ENCODE measurements around the gene DYDC2.

DNA sequence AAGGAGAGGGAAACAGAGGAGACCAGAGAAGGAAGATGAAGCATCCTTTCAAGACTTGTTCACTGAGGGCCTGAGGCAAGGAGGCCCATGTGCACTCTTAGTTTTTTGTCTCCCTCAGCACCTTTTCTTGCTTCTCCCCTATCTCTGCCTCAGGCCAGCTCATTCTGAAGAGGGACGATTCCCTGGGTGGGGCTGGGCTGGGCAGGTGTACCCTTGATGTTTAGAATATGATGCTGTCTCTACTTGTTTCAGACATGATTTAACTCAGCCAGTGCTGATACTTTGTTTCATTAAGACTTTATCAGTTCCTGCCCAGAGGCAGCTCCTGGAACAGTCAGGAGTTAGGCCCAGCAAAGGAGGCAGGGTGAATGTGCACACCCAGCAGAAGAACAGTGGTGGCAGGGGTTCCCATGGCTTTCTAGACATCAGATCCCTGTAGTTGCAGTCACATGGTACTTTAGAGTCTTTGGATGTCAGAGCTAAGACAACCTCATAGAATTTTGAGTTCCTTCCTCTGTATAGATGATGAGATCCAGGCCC lies 55.2 kb downstream of the DYDC2 start:
- TF ChIP-seq, protein P1, sequence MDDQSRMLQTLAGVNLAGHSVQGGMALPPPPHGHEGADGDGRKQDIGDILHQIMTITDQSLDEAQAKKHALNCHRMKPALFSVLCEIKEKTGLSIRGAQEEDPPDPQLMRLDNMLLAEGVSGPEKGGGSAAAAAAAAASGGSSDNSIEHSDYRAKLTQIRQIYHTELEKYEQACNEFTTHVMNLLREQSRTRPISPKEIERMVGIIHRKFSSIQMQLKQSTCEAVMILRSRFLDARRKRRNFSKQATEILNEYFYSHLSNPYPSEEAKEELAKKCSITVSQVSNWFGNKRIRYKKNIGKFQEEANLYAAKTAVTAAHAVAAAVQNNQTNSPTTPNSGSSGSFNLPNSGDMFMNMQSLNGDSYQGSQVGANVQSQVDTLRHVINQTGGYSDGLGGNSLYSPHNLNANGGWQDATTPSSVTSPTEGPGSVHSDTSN (IDR thresholded peaks at IDR 0.05): no peak
- TF ChIP-seq NFE2L2 (conservative IDR thresholded peaks at IDR 0.05; ENCODE audit: low read length) (no peak), SMC3 (IDR thresholded peaks at IDR 0.05) (no peak)
- TF ChIP-seq, protein P2, sequence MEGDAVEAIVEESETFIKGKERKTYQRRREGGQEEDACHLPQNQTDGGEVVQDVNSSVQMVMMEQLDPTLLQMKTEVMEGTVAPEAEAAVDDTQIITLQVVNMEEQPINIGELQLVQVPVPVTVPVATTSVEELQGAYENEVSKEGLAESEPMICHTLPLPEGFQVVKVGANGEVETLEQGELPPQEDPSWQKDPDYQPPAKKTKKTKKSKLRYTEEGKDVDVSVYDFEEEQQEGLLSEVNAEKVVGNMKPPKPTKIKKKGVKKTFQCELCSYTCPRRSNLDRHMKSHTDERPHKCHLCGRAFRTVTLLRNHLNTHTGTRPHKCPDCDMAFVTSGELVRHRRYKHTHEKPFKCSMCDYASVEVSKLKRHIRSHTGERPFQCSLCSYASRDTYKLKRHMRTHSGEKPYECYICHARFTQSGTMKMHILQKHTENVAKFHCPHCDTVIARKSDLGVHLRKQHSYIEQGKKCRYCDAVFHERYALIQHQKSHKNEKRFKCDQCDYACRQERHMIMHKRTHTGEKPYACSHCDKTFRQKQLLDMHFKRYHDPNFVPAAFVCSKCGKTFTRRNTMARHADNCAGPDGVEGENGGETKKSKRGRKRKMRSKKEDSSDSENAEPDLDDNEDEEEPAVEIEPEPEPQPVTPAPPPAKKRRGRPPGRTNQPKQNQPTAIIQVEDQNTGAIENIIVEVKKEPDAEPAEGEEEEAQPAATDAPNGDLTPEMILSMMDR (IDR thresholded peaks at IDR 0.05): no peak

Data from A549 (cell line).